BLaER1 (cell line): ENCODE results near the gene TLE2.
"Not testable (repeated sequence)": the region's sequence is repeated elsewhere in the genome, so short reads cannot be mapped to it uniquely, and the experiment has no call there.

Experiments
- H3K27ac ChIP-seq: shearing (Covaris generic); formaldehyde crosslinking; 2 replicates; pipeline ENCODE4 v1.8.1; 2022
- H3K27me3 ChIP-seq: shearing (Covaris generic); formaldehyde crosslinking; 2 replicates; pipeline ENCODE4 v1.8.1; 2022
- H3K36me3 ChIP-seq: shearing (Covaris generic); formaldehyde crosslinking; 2 replicates; pipeline ENCODE4 v1.8.1; 2022
- H3K4me1 ChIP-seq: shearing (Covaris generic); formaldehyde crosslinking; 2 replicates; pipeline ENCODE4 v1.8.1; 2022
- H3K4me2 ChIP-seq: shearing (Covaris generic); formaldehyde crosslinking; 2 replicates; pipeline ENCODE4 v1.8.1; 2022
- H3K4me3 ChIP-seq: shearing (Covaris generic); formaldehyde crosslinking; 2 replicates; pipeline ENCODE4 v1.8.1; 2022
- H3K9ac ChIP-seq: shearing (Covaris generic); formaldehyde crosslinking; 2 replicates; pipeline ENCODE4 v1.8.1; 2022
- H3K9me3 ChIP-seq: shearing (Covaris generic); formaldehyde crosslinking; 2 replicates; pipeline ENCODE4 v1.8.1; 2022
- H4K20me1 ChIP-seq: shearing (Covaris generic); formaldehyde crosslinking; 2 replicates; pipeline ENCODE4 v1.8.1; 2022
- Cebpa-rat ChIP-seq: shearing (Covaris generic); IDR thresholded peaks from 2 replicates; pipeline ENCODE4 v1.8.1; 2022

Gene TLE2

DNA sequence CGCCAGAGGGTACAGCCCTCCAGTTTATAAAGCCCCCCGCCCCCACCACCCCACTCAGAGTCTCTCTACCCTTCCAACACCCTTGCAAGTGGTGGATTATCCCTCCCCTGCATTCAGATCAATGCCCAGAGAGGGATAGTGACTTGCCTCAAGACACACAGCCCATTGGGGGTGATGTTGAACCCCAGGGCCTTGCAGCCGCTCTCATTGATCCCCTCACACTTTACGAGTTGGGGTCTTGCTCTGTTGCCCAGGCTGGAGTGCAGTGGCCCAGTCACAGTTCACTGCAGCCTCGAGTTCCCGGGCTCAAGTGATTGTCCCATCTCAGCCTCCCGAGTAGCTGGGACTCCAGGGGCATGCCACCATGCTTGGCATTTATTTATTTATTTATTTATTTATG, 11.2 kb downstream of the TLE2 start:
- H3K27me3 ChIP-seq = no peaks in the 10 kb centered on the region

DNA sequence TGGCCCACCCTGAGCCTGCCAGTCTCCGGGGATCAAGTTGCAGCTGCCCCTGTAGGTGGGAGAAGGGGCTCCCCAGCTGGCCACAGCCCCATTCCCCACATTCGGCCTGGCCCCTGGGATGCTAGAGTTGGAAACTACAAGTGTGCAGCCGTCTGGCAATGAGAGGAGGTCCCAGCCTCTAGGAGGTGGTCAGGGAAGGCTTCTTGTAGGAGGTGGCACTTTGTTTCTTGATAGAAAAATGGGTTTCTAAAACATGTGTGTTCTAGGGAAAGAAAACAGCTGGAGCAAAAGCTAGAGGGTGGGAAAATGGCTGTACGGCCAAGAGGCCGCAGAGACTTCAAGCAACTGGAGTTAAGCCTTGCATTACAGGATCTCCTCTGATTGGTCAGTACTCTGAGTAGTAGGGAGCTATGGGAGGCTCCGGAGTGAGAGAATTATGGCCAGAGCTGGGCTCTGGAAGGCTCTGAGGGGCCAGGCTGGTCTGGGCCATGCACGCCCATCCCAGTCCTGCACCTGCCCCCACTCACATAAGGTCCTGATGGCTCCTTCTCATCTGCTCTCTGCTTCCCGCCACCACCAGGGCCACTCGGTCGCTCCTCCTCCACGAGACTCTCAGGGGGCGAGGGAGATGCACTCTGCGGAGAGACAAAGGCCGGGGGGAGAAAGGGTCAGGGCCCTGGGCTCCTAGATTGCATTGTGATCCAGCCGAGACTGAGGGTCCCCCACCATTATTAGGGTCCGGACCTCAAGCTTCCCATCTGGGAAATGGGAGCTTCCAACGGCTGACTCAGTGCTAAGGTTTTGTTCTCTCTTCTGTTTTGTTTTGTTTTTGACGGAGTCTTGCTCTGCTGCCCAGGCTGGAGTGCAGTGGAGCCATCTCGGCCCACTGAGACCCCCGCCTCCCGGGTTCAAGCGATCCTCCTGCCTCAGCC, 13.7 kb downstream of the TLE2 start:
- no peaks in the 10 kb centered on the region for H3K36me3 ChIP-seq
- H4K20me1 ChIP-seq = no peaks in the 10 kb centered on the region
- TF ChIP-seq Cebpa-rat = no peak
- no peak overlapping the region for H3K9ac ChIP-seq
- no peaks in the 10 kb centered on the region for H3K9me3 ChIP-seq
- no peak overlapping the region for H3K4me3 ChIP-seq
- no peaks in the 10 kb centered on the region for H3K27me3 ChIP-seq
- no peak overlapping the region for H3K4me2 ChIP-seq
- H3K27ac ChIP-seq = no peak overlapping the region
- no peaks in the 10 kb centered on the region for H3K4me1 ChIP-seq

More for the DNA sequence above, 11.2 kb downstream of the TLE2 start:
- Histone ChIP-seq H3K4me3 (no peak overlapping the region), H3K9ac (no peak overlapping the region), H3K4me1 (no peaks in the 10 kb centered on the region), H3K27ac (no peak overlapping the region), H3K4me2 (no peak overlapping the region), H3K9me3 (no peaks in the 10 kb centered on the region), H4K20me1 (no peaks in the 10 kb centered on the region), H3K36me3 (no peaks in the 10 kb centered on the region)
- no peak for TF ChIP-seq Cebpa-rat

DNA sequence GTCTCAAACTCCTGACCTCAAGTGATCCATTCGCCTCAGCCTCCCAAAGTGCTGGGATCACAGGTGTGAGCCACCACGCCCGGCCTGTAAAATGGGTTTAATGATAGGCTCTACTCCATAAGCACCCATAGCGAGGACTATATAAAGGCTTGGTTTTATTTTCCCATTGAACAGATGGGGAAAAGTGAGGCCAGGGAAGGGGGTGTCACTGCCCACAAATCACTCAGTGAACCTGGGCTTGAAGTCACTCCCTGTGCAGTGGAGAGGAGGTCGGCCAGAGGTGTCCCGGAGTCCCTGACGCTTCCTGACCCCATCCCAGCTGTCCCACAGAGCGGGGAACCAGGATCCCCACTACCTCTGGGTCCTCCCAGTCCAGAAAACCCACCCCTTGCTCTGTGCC, 14.9 kb downstream of the TLE2 start:
- Histone ChIP-seq H3K27me3 (no peaks in the 10 kb centered on the region), H4K20me1 (no peaks in the 10 kb centered on the region), H3K27ac (no peak overlapping the region), H3K36me3 (no peaks in the 10 kb centered on the region), H3K4me1 (peaks cover 3% of the 10 kb centered on the region), H3K4me2 (no peak overlapping the region), H3K9me3 (no peaks in the 10 kb centered on the region), H3K4me3 (no peak overlapping the region), H3K9ac (no peak overlapping the region)
- TF ChIP-seq Cebpa-rat = no peak

DNA sequence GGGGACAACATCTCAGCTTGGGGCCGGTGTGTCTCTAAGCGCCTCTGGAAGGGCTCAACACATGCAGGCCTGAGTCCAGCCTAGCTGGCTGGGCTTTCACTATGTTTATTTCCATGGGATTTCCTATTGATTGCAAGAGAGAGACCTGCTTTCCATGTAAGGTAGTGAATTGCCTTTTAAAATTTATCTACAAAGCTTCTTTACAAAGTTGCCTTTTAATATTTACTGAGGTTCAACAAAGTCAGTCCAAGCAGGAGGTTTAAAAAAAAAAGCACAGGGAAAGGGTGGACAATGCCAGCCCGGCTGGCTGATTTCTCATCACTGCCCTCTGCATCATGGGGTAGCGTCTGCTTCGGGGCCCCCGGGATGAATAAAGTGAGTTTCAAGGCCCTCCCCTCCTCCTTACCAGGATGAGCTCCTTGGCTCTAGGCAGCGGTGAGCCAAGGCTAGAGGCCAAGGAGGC, 15.8 kb downstream of the TLE2 start:
- Histone ChIP-seq H3K27ac (no peak overlapping the region), H3K27me3 (no peaks in the 10 kb centered on the region), H3K36me3 (no peaks in the 10 kb centered on the region), H3K9me3 (no peaks in the 10 kb centered on the region), H3K9ac (no peak overlapping the region), H4K20me1 (no peaks in the 10 kb centered on the region), H3K4me1 (peaks cover 12% of the 10 kb centered on the region), H3K4me3 (no peak overlapping the region), H3K4me2 (no peak overlapping the region)
- no peak for TF ChIP-seq Cebpa-rat

DNA sequence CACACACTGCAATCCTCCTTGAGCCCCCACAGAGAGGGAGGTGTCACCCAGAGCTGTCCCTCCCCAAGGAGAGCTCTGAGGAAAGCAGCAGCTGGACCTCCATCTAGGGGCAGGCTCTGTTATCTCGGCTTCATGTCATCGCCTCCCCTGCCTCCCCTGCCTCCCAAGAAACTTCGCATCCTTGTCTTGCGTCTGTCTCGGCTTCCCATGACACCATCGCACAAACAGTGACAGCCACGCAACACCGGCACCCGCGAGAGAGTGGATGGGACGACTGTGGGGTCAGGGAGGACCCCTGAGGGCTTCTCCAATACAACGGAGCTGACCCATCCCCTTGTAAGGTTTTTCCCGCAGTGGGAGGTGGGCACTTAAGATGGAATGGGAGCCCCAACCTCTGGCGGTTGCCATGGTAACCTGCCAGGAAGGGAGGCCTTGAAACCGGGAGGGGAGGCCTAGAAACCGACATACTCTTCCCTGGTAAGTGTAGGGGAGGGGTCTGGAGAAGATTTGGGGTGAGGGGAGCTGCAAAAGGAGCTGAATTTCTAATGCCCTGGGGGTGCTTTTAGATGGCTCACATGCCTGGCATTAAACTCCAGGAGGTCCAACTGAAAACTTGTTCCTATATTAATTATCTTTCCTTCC, 16.3 kb downstream of the TLE2 start:
- no peak overlapping the region for H3K4me3 ChIP-seq
- H3K9me3 ChIP-seq = no peaks in the 10 kb centered on the region
- no peaks in the 10 kb centered on the region for H3K27me3 ChIP-seq
- TF ChIP-seq Cebpa-rat = no peak
- no peak overlapping the region for H3K9ac ChIP-seq
- no peak overlapping the region for H3K4me2 ChIP-seq
- no peak overlapping the region for H3K27ac ChIP-seq
- H4K20me1 ChIP-seq = no peaks in the 10 kb centered on the region
- peaks cover 17% of the 10 kb centered on the region for H3K4me1 ChIP-seq
- H3K36me3 ChIP-seq = no peaks in the 10 kb centered on the region

DNA sequence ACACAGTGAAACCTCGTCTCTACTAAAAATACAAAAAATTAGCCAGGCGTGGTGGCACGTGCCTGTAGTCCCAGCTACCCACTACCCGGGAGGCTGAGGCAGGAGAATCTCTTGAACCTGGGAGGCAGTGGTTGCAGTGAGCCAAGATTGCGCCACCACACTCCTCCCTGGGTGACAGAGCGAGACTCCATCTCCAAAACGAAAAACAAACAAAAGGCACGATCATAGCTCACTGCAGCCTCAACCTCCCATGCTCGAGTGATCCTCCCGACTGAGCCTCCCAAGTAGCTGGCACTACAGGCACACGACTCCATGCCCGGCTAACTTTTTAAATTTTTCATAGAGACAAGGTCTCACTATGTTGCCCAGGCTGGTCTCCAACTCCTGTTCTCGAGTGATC, 17.0 kb downstream of the TLE2 start:
- not testable (repeated sequence) for H3K4me2 ChIP-seq, H3K9ac ChIP-seq, H4K20me1 ChIP-seq, H3K27ac ChIP-seq, H3K4me3 ChIP-seq, H3K27me3 ChIP-seq, H3K9me3 ChIP-seq, H3K36me3 ChIP-seq
- peaks cover 23% of the 10 kb centered on the region for H3K4me1 ChIP-seq

DNA sequence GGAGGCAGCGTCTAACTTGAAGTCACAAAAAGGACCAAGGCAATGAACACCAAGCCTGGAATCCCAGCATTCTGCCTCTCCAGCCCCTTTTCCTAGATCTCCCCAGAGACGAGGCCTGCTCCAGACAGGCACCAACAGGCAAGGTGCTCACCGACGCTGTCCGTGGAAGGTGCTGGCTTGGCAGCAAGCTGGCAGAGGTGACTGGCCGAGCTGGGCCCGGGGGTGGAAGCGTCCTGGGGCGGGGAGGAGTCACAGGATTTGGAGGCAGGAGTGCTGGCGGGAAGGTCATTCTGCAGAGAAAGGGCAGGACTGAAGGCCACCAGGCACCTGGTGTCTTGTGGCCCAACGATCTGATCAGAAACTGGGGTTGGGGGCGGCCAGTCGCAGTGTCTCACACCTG, 18.2 kb downstream of the TLE2 start:
- Histone ChIP-seq H3K9me3 (no peaks in the 10 kb centered on the region), H3K27me3 (no peaks in the 10 kb centered on the region), H4K20me1 (no peaks in the 10 kb centered on the region), H3K4me2 (no peak overlapping the region), H3K4me1 (peaks cover 23% of the 10 kb centered on the region), H3K9ac (no peak overlapping the region), H3K4me3 (no peak overlapping the region), H3K27ac (no peak overlapping the region), H3K36me3 (no peaks in the 10 kb centered on the region)
- no peak for TF ChIP-seq Cebpa-rat

DNA sequence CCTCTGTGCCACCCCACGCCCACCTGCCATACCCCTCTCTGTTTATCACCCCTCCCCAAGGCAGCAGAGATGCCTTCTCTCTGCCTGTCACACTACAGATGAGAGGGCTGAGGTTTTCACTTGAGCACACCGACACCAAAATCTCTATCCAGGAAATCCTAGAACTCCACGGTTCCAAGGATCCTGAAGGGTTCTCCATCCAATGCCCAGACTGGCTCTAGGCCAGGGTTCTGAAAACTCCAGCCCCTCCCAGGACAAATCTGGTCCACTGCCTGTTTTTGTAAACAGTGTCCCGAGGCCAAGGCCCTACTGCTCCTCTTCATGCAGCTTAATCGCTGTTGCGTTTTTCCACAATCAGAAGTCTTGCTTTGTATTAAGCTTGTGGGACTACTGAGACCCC, 20.1 kb downstream of the TLE2 start:
- Histone ChIP-seq H3K27me3 (no peaks in the 10 kb centered on the region), H3K27ac (no peak overlapping the region), H3K9me3 (no peaks in the 10 kb centered on the region), H4K20me1 (no peaks in the 10 kb centered on the region), H3K4me1 (peaks cover 23% of the 10 kb centered on the region), H3K9ac (no peak overlapping the region), H3K4me2 (peak overlapping the region; percentile 55), H3K36me3 (no peaks in the 10 kb centered on the region), H3K4me3 (no peak overlapping the region)
- no peak for TF ChIP-seq Cebpa-rat

DNA sequence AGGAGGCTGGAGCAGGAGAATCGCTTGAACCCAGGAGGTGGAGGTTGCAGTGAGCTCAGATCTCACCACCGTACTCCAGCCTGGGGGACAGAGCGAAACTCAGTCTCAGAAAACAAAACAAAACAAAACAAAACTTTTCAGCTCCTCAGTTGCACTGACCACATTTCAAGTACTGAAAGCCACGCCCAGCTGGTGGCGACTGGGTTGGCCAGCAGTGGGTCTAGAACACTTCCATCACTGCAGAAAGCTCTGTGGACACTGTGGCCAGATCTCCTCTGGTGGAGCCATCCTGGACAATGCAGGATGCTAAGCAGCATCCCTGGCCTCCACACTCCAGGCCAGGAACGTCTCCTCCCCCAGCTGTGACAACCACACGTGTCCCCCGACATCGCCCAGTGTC, 21.1 kb downstream of the TLE2 start:
- peak overlapping the region; percentile 55 for H3K4me2 ChIP-seq
- H4K20me1 ChIP-seq = no peaks in the 10 kb centered on the region
- H3K27me3 ChIP-seq = no peaks in the 10 kb centered on the region
- H3K4me1 ChIP-seq = peaks cover 23% of the 10 kb centered on the region
- no peaks in the 10 kb centered on the region for H3K9me3 ChIP-seq
- no peak overlapping the region; the same call in 1 of the 2 replicates for H3K9ac ChIP-seq
- H3K4me3 ChIP-seq = no peak overlapping the region
- no peak for TF ChIP-seq Cebpa-rat
- H3K36me3 ChIP-seq = no peaks in the 10 kb centered on the region
- H3K27ac ChIP-seq = no peak overlapping the region

DNA sequence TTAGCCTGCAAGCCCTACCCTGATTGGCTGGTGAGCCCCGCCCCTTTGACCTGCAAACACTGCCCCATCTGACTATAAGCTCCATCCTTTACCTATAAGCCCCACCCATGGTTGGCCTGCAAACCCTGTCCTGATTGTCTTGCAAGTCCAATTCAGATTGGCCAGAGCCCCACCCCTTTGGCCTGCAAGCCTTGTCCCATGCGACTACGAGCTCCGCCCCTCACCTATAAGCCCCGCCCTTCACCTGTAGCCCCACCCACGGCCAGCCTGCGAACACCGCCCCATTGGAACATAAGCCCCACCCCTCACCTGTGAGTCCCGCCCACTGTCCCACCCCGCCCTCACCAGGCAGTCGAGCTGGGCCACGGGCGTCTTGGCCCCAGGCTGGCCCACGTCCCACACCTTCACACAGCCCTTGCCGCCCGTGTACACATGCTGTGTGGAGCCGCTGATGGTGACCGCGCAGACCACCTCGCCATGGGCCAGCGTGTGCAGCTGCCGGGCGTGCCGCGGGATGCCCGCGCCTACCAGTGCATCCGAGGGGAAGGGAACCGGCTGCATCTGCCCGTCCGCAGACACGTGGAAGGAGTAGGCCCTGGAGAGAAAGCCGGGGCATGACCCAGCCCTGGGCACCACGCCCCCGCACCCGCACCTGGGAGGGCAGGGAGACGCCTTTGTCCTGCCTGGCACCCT, 22.9 kb downstream of the TLE2 start:
- Histone ChIP-seq H4K20me1 (no peaks in the 10 kb centered on the region), H3K4me2 (no peak overlapping the region), H3K36me3 (no peaks in the 10 kb centered on the region), H3K9me3 (no peaks in the 10 kb centered on the region), H3K27me3 (no peaks in the 10 kb centered on the region), H3K27ac (no peak overlapping the region), H3K4me1 (peaks cover 23% of the 10 kb centered on the region), H3K4me3 (no peak overlapping the region), H3K9ac (no peak overlapping the region)
- TF ChIP-seq Cebpa-rat = no peak
